Measurements from ENCODE around the gene LDLRAD4.

The LDLRAD4 gene

GRCh38 chr18:13555865-13556264, 337.3 kb downstream of the LDLRAD4 start:
- DNase-seq (ENCODE audit: extremely low read depth in 1 of 2, low read depth in 1 of 2): no peak

GRCh38 chr18:13556502-13556901, 337.9 kb downstream of the LDLRAD4 start:
- DNase-seq (ENCODE audit: extremely low read depth in 1 of 2, low read depth in 1 of 2): no peak

- no peak for DNase-seq (ENCODE audit: extremely low read depth in 1 of 2, low read depth in 1 of 2)
Observed at GRCh38 chr18:13558124-13558523, 339.6 kb downstream of the LDLRAD4 start.

DNA sequence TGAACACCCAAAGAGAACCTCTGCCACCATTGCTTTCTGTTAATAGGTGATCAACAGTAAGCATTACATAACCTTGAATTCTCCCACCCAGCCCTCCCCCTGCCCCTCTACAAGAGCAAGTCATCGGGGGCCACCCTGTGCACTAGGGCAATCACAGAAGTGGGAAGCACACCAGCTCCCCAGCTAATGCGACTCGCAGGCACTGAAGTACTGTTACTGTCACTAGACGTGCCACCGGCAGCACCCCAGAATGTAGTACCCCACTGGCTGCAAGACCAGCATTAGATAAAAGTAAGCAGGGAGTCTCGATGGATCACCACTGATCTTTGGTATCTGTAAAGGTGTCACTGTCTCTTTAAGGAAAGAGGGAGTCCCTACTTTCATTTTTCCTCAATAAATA, 340.2 kb downstream of the LDLRAD4 start:
- DNase-seq (ENCODE audit: extremely low read depth in 1 of 2, low read depth in 1 of 2): no peak

DNA sequence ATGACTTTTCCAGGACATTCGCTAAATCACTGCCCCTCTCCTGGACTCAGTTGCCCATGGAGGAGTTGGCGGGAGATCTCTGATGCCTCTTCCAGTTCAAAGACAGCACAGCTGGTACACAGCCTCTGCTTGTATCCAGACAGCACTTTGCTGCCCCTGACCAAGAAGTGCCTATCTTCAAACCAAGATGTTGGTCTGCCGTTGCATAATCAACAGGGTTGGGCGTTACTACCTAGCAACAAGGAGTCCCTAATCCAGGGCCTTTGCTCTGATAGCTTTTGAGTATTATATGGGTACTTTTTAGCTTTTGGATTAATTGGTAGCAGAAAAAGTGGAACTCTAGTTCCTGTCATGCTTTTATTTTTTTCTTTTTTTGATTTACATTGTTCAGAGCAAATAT, 341.2 kb downstream of the LDLRAD4 start:
- no peak for DNase-seq (ENCODE audit: extremely low read depth in 1 of 2, low read depth in 1 of 2)

DNA sequence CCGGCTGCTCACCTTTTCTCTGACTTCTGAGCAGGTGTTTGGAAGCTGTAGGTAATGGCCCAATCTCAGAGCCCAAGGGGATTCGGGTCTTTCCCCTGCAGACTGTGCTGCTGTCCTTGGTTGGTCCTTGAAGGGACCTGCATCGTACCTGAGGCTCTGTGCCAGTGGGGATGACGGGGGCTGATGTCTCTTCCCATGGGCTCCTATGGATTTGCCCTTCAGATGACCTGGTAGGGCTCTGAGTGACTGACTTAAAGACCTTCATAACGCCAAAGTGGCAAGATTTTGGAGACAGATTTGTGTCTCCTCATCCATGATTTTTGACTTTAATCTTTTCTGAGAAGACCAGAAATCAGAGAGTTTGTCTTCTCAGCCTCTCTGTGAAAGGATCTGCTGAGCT, 341.7 kb downstream of the LDLRAD4 start:
- no peak for DNase-seq (ENCODE audit: extremely low read depth in 1 of 2, low read depth in 1 of 2)

DNA sequence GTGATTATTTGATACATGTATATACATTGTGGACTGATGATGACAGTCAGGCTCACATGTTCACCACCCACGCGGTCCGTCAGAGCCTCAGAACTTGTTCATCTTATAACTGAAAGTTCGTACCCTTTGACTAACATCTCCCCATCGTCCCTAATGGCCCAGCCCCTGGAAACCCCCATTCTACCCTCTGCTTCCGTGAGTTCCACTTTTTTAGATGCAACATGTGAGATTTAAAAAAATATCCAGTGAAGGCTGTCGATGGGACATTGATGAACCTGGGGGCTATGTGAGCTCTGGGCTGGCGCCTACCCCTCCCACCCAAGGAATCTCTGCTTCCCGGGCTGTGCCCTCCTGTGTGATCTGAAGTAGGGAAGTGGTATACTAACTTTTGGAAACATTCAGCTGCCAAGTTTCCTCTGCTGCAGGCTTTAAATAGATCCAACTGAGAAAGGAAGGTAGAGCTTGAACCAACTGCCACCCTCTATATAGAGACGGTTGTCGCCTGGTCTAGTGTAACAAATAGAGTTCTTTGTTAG, 344.0 kb downstream of the LDLRAD4 start:
- no peak for DNase-seq (ENCODE audit: extremely low read depth in 1 of 2, low read depth in 1 of 2)

- no peak for DNase-seq (ENCODE audit: extremely low read depth in 1 of 2, low read depth in 1 of 2)
Observed at GRCh38 chr18:13563390-13563805, 344.8 kb downstream of the LDLRAD4 start.

- no peak for DNase-seq (ENCODE audit: extremely low read depth in 1 of 2, low read depth in 1 of 2)
Observed at GRCh38 chr18:13564579-13564978, 346.0 kb downstream of the LDLRAD4 start.

DNA sequence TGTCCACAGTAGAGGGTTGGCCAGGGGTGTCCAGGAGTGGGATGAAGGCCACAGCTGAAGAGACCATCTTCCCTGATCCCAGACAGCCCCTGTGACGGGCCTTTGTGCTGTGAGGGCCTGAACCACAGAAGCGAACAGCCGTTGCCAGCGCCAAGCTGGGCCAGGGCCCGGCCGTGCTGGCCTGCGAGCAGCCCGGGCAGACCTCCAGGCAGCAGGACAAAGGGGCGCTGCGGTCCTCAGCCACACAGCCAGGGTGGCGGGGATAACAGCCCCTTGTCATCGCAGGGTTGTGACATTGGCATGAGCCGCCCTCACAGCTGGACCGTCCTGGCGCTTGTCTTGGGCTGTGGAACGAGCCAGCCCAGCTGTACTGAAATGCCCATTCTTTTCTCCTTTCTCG, 346.7 kb downstream of the LDLRAD4 start:
- no peak for DNase-seq (ENCODE audit: extremely low read depth in 1 of 2, low read depth in 1 of 2)

DNA sequence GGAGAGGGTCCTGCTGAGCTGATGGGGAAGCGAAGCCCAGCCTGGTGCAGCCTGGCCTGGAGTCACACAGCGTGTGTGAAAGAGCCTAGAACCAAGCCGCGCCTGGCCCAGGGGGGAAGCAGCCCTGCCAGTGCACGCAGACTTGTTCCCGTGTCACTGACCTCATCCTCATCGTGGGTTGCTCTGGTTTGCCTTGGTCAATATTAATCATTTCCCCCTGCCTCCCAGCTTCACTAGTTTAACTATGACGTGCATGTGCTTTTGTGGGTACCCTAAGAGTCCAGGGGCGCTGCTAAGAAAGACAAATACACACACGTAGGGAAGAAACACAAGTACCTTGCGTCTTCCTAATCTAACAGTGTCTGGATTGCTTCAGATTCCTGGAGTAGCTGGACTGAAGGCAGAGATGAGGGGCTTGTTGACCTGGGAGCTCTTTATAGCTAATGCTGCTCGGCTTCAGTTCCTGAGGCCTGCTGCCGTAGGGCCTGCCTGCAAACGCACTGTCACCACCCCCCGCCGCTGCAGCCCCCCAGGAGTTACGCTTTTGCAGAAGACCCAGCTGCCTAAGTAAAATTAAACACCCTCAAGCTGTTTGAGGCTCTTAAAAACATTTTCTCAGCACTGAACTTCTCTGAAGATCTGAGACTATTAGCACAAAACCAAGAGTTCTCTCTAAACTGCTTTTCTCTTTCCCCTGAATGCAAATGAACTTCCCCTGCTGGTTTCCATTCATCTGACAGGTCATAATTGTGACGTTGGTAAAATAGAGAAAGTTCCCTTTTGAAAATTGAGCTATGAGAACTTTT, 348.6 kb downstream of the LDLRAD4 start:
- DNase-seq (ENCODE audit: extremely low read depth in 1 of 2, low read depth in 1 of 2): no peak

DNA sequence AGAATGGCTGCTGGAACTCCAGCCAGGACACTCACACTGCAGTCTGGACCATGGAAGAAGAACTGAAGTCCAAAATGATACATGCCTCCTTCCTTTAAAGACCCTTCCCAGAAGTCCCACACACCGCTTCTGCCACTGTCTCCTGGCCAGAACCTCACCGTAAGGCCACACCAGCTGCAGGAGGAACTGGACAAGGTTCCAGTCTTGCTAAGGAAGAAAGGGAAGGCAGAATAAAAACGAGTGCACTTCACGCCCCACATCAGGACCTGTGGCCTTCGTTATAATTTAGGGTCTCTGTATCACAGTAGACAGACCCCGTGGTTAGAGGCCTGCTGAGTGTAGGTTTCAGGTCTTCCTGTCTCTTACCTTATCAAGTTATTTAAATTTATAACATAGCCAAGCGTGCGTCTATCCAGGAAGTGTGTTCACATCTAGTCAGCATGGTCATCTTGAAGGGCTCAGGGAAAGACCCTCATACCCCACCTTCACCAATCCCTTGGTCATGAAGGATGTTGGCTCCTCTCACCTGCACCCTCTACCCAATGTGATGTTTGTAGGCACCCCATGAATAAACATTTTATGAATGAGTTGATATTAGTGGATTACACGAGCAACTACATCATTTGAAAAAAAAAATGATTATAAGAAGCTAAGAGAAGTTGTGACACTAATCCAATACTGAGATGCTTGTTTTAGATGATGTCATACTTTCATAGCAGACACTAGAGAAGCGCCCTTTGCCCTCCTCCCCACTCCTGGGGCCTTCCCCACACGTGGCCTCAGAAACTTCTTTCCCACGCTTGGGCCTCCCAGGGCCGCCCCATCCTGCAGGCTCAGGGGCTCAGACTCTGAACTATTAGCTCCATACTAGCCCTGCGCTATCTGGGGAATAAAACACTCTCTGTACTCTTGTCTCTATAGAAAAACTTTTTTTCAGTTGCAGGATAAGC, 350.2 kb downstream of the LDLRAD4 start:
- no peak for DNase-seq (ENCODE audit: extremely low read depth in 1 of 2, low read depth in 1 of 2)

DNA sequence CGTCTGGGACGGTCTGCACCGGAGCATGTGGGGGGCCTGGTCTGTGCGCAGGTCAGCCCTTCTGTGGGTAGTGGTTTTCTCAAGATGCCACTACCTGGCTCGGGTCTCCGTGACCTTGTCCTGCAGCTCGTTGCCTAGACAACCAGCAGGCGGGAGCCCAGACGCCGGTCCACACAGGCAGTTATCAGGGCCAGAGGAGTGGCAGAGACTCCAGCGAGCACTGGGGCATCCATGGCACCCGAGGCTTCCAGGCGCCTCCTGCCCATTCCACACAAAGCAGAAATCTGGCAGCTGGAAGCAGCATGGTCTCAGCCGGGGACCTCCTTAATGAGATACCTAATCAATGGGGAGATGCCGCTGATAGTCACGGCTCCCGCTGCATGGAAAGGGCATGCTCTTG, 351.7 kb downstream of the LDLRAD4 start:
- no peak for DNase-seq (ENCODE audit: extremely low read depth in 1 of 2, low read depth in 1 of 2)

- DNase-seq (ENCODE audit: extremely low read depth in 1 of 2, low read depth in 1 of 2): no peak
Observed at GRCh38 chr18:13570856-13571495, 352.4 kb downstream of the LDLRAD4 start.

DNA sequence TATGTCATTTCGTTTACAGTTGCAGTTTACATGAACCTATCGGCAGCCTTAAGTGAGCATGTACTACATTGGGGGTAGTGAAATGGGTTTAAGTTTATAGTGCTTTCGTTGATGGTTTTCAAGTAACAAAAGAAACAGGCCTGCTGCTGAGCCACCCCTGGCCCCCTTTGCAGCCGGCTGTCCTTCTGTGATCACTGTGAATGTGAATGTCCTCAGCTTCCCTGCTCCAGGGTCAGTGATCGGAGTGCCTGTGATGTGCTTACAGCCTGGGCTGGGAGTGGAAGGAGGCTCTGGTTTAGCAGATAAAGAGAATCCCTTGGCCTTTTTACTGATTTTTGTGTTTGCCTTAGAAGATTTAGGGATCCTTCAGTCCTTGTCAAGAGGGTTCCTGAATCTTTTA, 353.6 kb downstream of the LDLRAD4 start:
- DNase-seq (ENCODE audit: extremely low read depth in 1 of 2, low read depth in 1 of 2): no peak

DNA sequence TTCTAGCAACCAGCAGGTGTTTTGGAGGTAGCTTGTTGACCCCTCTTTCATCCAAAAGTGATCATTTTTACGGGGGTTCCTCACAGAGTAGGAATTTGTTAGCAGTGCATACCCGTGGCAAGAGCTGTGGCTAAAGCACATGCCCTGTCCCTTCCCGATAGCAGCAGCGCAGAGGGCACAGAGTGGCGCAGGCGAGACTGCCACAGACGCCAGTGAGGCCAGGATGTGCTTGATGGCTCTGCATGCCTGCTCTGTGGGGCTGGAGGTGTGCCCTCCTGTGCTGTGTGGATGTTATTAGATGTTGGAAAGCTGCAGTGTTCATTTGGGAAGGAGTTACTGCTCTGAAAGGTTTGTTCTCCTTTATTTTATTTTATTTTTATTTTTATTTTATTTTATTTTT, 354.2 kb downstream of the LDLRAD4 start:
- no peak for DNase-seq (ENCODE audit: extremely low read depth in 1 of 2, low read depth in 1 of 2)

GRCh38 chr18:13573750-13574149, 355.2 kb downstream of the LDLRAD4 start:
- DNase-seq (ENCODE audit: extremely low read depth in 1 of 2, low read depth in 1 of 2): no peak

GRCh38 chr18:13574355-13574754, 355.8 kb downstream of the LDLRAD4 start:
- no peak for DNase-seq (ENCODE audit: extremely low read depth in 1 of 2, low read depth in 1 of 2)

DNA sequence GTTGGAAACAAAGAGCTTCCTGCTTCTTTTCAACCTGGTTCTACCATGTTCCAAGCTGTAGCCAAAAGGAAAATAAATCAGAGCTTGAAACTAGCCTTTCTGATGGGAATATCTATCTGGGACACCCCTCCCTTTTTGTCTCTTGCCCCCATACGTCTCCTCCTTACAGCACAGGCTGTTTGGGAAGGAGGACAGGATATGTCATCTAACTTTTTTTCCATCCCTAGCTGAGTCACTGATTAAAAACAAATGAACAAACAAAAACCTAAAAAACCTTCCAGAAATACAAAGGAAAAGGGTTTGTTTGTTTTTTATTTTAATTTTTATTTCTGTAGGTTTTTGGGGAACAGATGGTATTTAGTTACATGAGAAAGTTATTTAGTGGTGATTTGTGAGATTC, 356.2 kb downstream of the LDLRAD4 start:
- no peak for DNase-seq (ENCODE audit: extremely low read depth in 1 of 2, low read depth in 1 of 2)

- DNase-seq (ENCODE audit: extremely low read depth in 1 of 2, low read depth in 1 of 2): no peak
Observed at GRCh38 chr18:13576598-13576997, 358.0 kb downstream of the LDLRAD4 start.

GRCh38 chr18:13577091-13577697, 358.6 kb downstream of the LDLRAD4 start:
- no peak for DNase-seq (ENCODE audit: extremely low read depth in 1 of 2, low read depth in 1 of 2)
